GM10847 (cell line): Measurements from ENCODE around the gene SCARF2.

Experiments
- POLR2A ChIP-seq: IDR thresholded peaks from 2 replicates; pipeline ENCODE4 v1.6.1; 2011; ENCODE audit not compliant: insufficient read length; ENCODE audit errors: extremely low read depth

Gene SCARF2

DNA sequence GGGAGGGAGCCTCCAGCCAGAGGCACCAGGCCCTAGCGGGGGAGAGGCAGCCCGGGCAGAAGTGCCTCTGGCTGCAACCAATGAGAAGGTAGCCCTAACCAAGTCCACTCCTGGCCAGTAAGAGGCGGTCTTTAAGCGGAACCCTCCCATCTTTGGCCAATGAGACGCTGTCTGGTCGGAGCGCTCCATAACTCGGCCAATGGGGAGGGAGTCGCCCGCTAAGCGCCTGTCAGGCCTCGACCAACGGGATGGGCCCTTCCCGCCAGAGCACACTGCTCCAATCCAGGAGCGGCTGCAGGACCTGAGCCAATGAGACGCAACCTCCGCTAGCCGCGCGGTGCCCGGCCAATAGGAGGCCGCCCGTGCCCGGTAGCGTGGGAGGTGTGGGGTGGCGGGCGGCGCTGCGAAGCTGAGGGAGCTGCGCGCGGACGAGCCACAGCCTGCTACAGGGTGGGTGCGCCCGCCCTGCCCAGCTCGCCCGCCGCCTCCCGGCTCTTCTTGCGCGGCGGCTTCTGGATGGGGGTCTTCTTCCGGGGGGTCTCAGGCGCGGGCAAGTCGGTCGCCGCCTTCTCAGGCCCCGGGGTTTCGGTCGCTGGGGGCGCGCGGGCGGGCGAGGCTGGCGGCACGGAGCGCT is 12.6 kb downstream of the SCARF2 start:
- no peak for TF ChIP-seq POLR2A

DNA sequence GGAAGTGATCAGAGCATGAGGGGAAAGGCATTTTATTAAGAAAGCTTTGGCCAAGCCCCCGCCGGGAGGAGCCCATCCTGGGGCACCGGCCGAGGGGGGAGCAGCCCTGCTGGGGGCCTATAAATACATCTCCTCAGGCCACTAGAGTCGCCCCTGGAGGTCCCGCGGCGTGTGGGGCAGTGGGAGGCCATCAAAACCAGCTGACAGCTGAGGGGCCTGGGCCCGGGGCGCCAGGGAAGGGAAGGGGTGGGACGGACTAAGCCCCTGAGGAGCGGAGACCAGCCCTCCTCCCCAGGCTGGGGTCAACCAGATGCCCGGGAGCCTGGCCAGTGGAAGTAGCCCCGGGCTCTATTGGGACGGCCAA is 13.1 kb downstream of the SCARF2 start:
- TF ChIP-seq POLR2A = no peak

DNA sequence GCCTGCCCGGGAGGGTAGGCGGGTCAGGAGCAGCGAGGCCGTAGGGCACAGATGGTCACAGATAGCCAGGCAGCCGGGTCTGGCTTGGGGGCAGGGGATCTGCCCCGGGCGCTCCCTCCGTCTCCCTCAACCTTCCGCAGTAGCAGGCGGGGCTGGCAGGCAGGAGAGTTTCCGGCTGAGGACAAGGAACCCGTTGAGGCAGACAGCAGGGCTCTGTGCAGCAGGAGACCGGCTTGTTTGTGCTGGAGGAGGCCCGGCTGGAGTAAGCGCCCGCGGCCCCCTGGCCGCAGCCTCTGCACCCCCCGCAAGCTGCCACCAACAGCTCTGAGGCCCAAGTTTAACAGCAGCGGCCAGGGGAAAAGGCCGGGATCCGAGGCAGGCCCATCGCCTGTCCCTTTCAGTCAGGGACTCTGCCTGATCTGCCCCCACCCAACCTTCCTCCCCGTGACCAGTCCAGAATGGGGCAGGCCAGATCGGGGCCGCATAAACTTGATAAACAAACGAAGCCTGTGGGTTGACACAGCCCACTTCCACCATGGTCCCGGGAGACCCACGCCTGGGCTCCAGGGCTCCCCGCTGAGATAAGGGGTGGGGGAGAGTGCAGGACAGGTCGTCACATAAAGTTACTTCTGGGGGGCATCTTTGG is 13.6 kb downstream of the SCARF2 start:
- no peak for TF ChIP-seq POLR2A

DNA sequence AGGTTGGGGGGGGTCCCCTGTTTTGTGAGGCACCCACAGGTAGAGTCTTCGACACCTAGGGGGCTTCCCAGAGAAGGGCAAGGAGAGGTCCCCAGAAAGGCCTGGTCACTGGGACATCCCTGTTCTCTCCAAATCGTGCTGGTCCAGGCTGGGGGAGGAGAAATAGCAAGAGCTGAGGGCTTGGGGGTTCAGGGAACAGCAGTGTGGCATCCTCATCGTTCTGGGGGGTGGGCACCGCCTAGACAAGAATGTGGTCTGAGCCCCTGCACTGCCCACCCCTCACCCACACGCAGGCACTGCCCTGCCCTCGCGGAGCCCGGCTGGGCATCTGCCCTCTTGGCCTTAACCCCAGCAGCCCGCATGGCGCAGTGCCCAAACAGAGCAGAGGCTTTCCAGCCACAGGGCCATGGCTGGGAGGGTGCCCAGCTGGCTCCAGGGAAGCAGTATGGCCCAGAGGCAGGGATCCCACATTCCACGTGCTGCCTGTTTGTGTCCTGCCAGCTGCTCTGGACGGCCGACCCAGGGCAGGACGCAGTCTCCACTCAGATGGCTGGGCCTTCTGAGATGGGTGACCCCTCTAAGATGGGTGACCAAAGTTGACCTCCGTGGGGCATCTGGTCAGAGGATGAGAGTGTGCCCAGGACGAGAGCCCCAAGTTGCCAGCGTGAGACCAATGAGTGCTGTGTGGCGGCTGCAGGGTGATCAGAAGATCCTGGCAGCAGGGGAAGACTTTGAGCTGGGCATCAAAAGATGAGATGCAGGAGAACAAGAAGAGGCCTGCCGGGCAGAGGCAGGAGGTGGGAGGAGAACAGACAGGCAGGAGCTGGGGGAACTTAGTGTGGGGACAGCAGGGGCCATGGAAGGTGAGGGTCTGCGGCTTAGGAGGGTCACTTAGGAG is 14.4 kb downstream of the SCARF2 start:
- TF ChIP-seq POLR2A = no peak

- TF ChIP-seq POLR2A = no peak
Observed at GRCh38 chr22:20422271-20423007, 15.2 kb downstream of the SCARF2 start.

GRCh38 chr22:20421507-20421874 is 16.1 kb downstream of the SCARF2 start:
- no peak for TF ChIP-seq POLR2A

GRCh38 chr22:20420157-20420842 is 17.3 kb downstream of the SCARF2 start:
- no peak for TF ChIP-seq POLR2A

GRCh38 chr22:20419664-20419951 is 18.0 kb downstream of the SCARF2 start:
- no peak for TF ChIP-seq POLR2A

- no peak for TF ChIP-seq POLR2A
Observed at GRCh38 chr22:20418211-20418788, 19.3 kb downstream of the SCARF2 start.

- TF ChIP-seq POLR2A = no peak
Observed at GRCh38 chr22:20414450-20414849, 23.2 kb downstream of the SCARF2 start.

DNA sequence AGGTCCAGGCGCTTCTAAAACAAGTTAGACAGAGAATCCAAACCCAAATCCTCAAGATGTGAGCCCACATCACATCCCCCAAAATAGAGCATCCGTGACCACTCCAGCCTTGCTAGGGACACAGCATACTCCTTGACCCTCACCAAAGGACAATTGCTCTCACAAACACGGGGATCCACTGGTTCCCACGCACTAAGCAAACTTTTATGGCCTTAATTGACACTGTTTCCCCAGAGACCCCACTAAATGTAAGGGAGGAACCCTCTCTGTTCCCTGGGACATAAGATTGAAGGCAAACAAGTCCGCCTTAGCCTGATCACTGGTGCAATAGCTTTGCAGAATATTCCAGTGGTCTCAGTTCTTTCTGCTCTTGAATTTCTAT is 23.6 kb downstream of the SCARF2 start:
- no peak for TF ChIP-seq POLR2A

- no peak for TF ChIP-seq POLR2A
Observed at GRCh38 chr22:20413217-20414058, 24.2 kb downstream of the SCARF2 start.

GRCh38 chr22:20412474-20413216 is 25.0 kb downstream of the SCARF2 start:
- no peak for TF ChIP-seq POLR2A
